GM18867 (cell line): ENCODE measurements around the gene TNIK.
"Not testable (repeated sequence)": the region's sequence is repeated elsewhere in the genome, so short reads cannot be mapped to it uniquely, and the experiment has no call there.

Experiments
- ATAC-seq: cut with Tn5 transposase; IDR thresholded peaks from one replicate; pipeline ENCODE4 v1.9.1; 2021; ENCODE audit warnings: mild to moderate bottlenecking, moderate library complexity; ENCODE audit not compliant: unreplicated experiment

TNIK gene

GRCh38 chr3:171446801-171447578 is 13.2 kb downstream of the TNIK start:
- no peak for ATAC-seq

- no peak for ATAC-seq
Measured at GRCh38 chr3:171446301-171446700, 13.9 kb downstream of the TNIK start.

- ATAC-seq: no peak
Measured at GRCh38 chr3:171445620-171446204, 14.5 kb downstream of the TNIK start.

- no peak for ATAC-seq
Measured at GRCh38 chr3:171444001-171444690, 16.1 kb downstream of the TNIK start.

GRCh38 chr3:171443211-171443957 is 16.8 kb downstream of the TNIK start:
- no peak for ATAC-seq

GRCh38 chr3:171442184-171442583 is 18.0 kb downstream of the TNIK start:
- no peak for ATAC-seq

- ATAC-seq: no peak
Measured at GRCh38 chr3:171441381-171441780, 18.8 kb downstream of the TNIK start.

- ATAC-seq: no peak
Measured at GRCh38 chr3:171439996-171440395, 20.2 kb downstream of the TNIK start.

GRCh38 chr3:171437115-171437756 is 23.0 kb downstream of the TNIK start:
- no peak for ATAC-seq

- ATAC-seq: no peak
Measured at GRCh38 chr3:171436380-171436779, 23.8 kb downstream of the TNIK start.

GRCh38 chr3:171435757-171436156 is 24.4 kb downstream of the TNIK start:
- no peak for ATAC-seq

GRCh38 chr3:171435143-171435542 is 25.1 kb downstream of the TNIK start:
- ATAC-seq: no peak

GRCh38 chr3:171432548-171432947 is 27.7 kb downstream of the TNIK start:
- no peak for ATAC-seq

- no peak for ATAC-seq
Measured at GRCh38 chr3:171431550-171431949, 28.7 kb downstream of the TNIK start.

- no peak for ATAC-seq
Measured at GRCh38 chr3:171430530-171430929, 29.7 kb downstream of the TNIK start.

- no peak for ATAC-seq
Measured at GRCh38 chr3:171429635-171430034, 30.6 kb downstream of the TNIK start.

GRCh38 chr3:171428892-171429291 is 31.3 kb downstream of the TNIK start:
- ATAC-seq: no peak

- ATAC-seq: no peak
Measured at GRCh38 chr3:171428321-171428787, 31.9 kb downstream of the TNIK start.

- ATAC-seq: no peak
Measured at GRCh38 chr3:171427771-171428320, 32.4 kb downstream of the TNIK start.

GRCh38 chr3:171424063-171424462 is 36.1 kb downstream of the TNIK start:
- ATAC-seq: not testable (repeated sequence)
